Keratinocyte (primary cell): Measurements from ENCODE around the gene NUDT14. TPM values are rescaled to one million over a fixed set of nuclear protein-coding genes. Genes with fewer than 3 reads are reported as not detected.

Experiments used
- DNase-seq: peaks from one replicate; pipeline ENCODE4 v3.0.0-alpha.2; 2011; ENCODE audit warnings: low read depth, missing footprints, low spot score
- FAIRE-seq: peaks from 2 replicates; lab custom pipeline; 2011; peaks lifted over from hg19 to GRCh38; lab: Jason Lieb, UNC
- H2AFZ ChIP-seq: 2 replicates; pipeline ENCODE4 v1.6.0; 2012; ENCODE audit warnings: low read length, control low read depth, inconsistent platforms; ENCODE audit not compliant: control insufficient read depth
- H3K27ac ChIP-seq: 2 replicates; pipeline ENCODE4 v1.5.1; 2011; ENCODE audit warnings: low read length; ENCODE audit not compliant: control insufficient read depth, insufficient read depth
- H3K27me3 ChIP-seq: 3 replicates; pipeline ENCODE4 v1.6.0; 2011; ENCODE audit warnings: low read length; ENCODE audit not compliant: control insufficient read depth, insufficient read depth; ENCODE audit errors: extremely low read depth
- H3K36me3 ChIP-seq, 2 experiments: 2 replicates in 1 of 2; 3 replicates in 1 of 2; pipeline ENCODE4 v1.5.1; 2011; ENCODE audit warnings: low read length in 2 of 2, mild to moderate bottlenecking in 1 of 2; ENCODE audit not compliant: control insufficient read depth in 2 of 2, insufficient read depth in 2 of 2; ENCODE audit errors: extremely low read depth in 1 of 2
- H3K4me1 ChIP-seq: 3 replicates; pipeline ENCODE4 v1.5.1; 2011; ENCODE audit warnings: low read length; ENCODE audit not compliant: control insufficient read depth, insufficient read depth; ENCODE audit errors: extremely low read depth
- H3K4me2 ChIP-seq: 3 replicates; pipeline ENCODE4 v1.6.0; 2011; ENCODE audit warnings: low read depth, low read length; ENCODE audit not compliant: control insufficient read depth, insufficient read depth; ENCODE audit errors: extremely low read depth
- H3K4me3 ChIP-seq, 3 experiments: fragments of 200-600 bp in 1 of 3; sonication (generic) in 1 of 3; 2 replicates in 2 of 3; 3 replicates in 1 of 3; pipeline ENCODE4 v1.5.1; 2011 to 2016; ENCODE audit warnings: low read length in 3 of 3, mild to moderate bottlenecking in 3 of 3, control low read depth in 2 of 3, inconsistent platforms in 1 of 3, low read depth in 1 of 3, mixed read lengths in 1 of 3, mixed run types in 1 of 3, moderate library complexity in 1 of 3; ENCODE audit not compliant: control insufficient read depth in 2 of 3, insufficient read depth in 2 of 3; ENCODE audit errors: extremely low read depth in 1 of 3
- H3K79me2 ChIP-seq: 2 replicates; pipeline ENCODE4 v1.6.0; 2012; ENCODE audit warnings: low read length; ENCODE audit not compliant: control insufficient read depth, insufficient read depth
- H3K9ac ChIP-seq: 3 replicates; pipeline ENCODE4 v1.6.0; 2011; ENCODE audit warnings: low read length; ENCODE audit not compliant: control insufficient read depth, insufficient read depth; ENCODE audit errors: extremely low read depth
- H3K9me1 ChIP-seq: 3 replicates; pipeline ENCODE4 v1.6.0; 2011; ENCODE audit warnings: low read length; ENCODE audit not compliant: control insufficient read depth, insufficient read depth; ENCODE audit errors: extremely low read depth
- H3K9me3 ChIP-seq: 2 replicates; pipeline ENCODE4 v1.5.1; 2012; ENCODE audit warnings: low read depth, low read length; ENCODE audit not compliant: control insufficient read depth
- H4K20me1 ChIP-seq: 3 replicates; pipeline ENCODE4 v1.6.0; 2011; ENCODE audit warnings: low read length; ENCODE audit not compliant: control insufficient read depth, insufficient read depth; ENCODE audit errors: extremely low read depth
- EZH2 ChIP-seq: IDR thresholded peaks from one replicate; pipeline ENCODE4 v1.6.1; 2012; ENCODE audit warnings: inconsistent platforms, mild to moderate bottlenecking, low read length, moderate library complexity
- dilution Hi-C: fragments of 300-500 bp; cut with MboI; formaldehyde crosslinking; loops from one replicate; pipeline ENCODE4 v1.7.0; 2020; ENCODE audit warnings: low sequenced_read_pairs; ENCODE audit not compliant: extremely low pct_ligation_motif_present
- polyA plus RNA-seq, 5 experiments: library from polyadenylated mRNA; depleted of rRNA in 3 of 5; stranded (reverse) in 3 of 5; stranded (forward) in 1 of 5; unstranded in 1 of 5; fragments of >200 nt; gene quantifications; 1 replicate in 1 of 5; 2 replicates in 3 of 5; 3 replicates in 1 of 5; pipeline versions ENCODE4 v1.2.1 to v1.2.3, GENCODE V29; 2011 to 2012; ENCODE audit warnings: missing spikeins in 2 of 5, low read depth in 1 of 5, low replicate concordance in 1 of 5
- TF ChIP-seq, protein P1 (sequence below), 3 experiments: IDR thresholded peaks in 1 of 3; conservative IDR thresholded peaks in 1 of 3; optimal IDR thresholded peaks in 1 of 3; 2 replicates in 2 of 3; 3 replicates in 1 of 3; pipeline versions ENCODE3 to v1.5.1; 2011; ENCODE audit warnings: low read length in 3 of 3, mild to moderate bottlenecking in 3 of 3, moderate library complexity in 2 of 3, control low read depth in 1 of 3, inconsistent platforms in 1 of 3; ENCODE audit not compliant: insufficient read depth in 2 of 3; ENCODE audit errors: extremely low read depth in 1 of 3

The NUDT14 gene
- polyA plus RNA-seq, 1 donor (not counting 4 experiments of a cell fraction or from before 2014, with no cell fraction given): 15.6 TPM

- Histone ChIP-seq H4K20me1 (no peaks in the 10 kb centered on the region), H3K4me1 (no peaks in the 10 kb centered on the region), H3K36me3 (peaks cover 12 to 20% of the 10 kb centered on the region in 2 experiments), H3K4me2 (no peak overlapping the region), H3K27me3 (no peaks in the 10 kb centered on the region), H3K9me1 (no peaks in the 10 kb centered on the region), H2AFZ (no peak overlapping the region), H3K9me3 (no peaks in the 10 kb centered on the region), H3K27ac (no peak overlapping the region), H3K9ac (no peak overlapping the region), H3K4me3 (no peak overlapping the region), H3K79me2 (no peaks in the 10 kb centered on the region)
- dilution Hi-C loops: no loop called here
- no peak for TF ChIP-seq EZH2
- TF ChIP-seq, protein P1, sequence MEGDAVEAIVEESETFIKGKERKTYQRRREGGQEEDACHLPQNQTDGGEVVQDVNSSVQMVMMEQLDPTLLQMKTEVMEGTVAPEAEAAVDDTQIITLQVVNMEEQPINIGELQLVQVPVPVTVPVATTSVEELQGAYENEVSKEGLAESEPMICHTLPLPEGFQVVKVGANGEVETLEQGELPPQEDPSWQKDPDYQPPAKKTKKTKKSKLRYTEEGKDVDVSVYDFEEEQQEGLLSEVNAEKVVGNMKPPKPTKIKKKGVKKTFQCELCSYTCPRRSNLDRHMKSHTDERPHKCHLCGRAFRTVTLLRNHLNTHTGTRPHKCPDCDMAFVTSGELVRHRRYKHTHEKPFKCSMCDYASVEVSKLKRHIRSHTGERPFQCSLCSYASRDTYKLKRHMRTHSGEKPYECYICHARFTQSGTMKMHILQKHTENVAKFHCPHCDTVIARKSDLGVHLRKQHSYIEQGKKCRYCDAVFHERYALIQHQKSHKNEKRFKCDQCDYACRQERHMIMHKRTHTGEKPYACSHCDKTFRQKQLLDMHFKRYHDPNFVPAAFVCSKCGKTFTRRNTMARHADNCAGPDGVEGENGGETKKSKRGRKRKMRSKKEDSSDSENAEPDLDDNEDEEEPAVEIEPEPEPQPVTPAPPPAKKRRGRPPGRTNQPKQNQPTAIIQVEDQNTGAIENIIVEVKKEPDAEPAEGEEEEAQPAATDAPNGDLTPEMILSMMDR (optimal IDR thresholded peaks at IDR 0.05 in 1 of 3, IDR thresholded peaks at IDR 0.05 in 1 of 3, conservative IDR thresholded peaks at IDR 0.05 in 1 of 3; ENCODE audit: extremely low read depth in 1 of 3, insufficient read depth in 2 of 3, low read length in 3 of 3): no peak
- no peak for DNase-seq
- no peak for FAIRE-seq
Observed at GRCh38 chr14:105221598-105222178, 40.6 kb upstream of the NUDT14 start.

DNA sequence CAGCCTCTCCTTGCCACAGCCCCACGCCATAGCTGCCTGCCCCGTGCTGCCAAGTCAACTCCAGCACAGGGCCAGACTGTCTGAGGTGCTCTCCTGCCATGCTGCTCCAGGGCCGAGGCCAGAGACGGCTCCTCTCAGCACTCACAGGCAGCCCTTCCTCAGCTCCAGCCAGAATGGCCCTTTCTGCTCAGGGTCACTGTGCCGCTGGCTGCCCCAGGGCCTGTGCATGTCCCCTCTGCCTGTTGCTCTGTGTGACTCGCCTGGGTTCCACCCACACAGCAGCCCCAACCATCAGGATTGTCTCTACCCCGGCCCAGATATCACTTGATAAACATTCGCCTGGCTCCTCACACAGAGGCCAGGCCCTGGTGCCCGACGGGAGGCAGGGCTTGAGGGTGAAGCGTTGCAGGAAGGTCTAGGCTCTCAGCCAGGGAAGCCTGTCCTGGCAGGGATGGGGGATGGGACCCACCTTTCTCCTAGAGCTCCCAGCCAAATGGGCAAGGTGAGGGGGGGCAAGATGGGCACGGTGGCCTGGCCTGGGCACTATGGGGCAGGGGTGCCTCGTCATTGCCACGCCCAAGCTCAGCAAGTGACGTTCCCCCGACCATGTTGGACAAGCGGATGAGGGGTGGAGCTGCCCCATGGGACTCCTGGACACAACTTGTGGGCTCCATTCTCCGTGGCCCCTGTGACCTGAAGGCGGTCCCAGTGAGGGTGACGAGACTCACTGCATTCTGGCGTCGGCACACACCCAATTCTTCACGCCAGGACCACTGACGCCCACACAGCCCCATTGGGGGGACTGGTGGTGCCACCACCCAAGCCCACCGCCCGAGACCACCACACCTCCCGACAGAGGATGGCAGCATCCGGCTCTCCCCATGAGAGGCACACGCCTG is 39.8 kb upstream of the NUDT14 start:
- Histone ChIP-seq H3K36me3 (peaks cover 9 to 18% of the 10 kb centered on the region in 2 experiments), H3K79me2 (no peaks in the 10 kb centered on the region), H3K27me3 (no peaks in the 10 kb centered on the region), H3K9ac (no peak overlapping the region), H3K4me1 (no peaks in the 10 kb centered on the region), H4K20me1 (no peaks in the 10 kb centered on the region), H3K9me3 (no peaks in the 10 kb centered on the region), H2AFZ (no peak overlapping the region), H3K9me1 (no peaks in the 10 kb centered on the region), H3K4me3 (no peak overlapping the region), H3K27ac (no peak overlapping the region), H3K4me2 (no peak overlapping the region)
- FAIRE-seq (no peak), DNase-seq (no peak)
- TF ChIP-seq, protein P1 (optimal IDR thresholded peaks at IDR 0.05 in 1 of 3, IDR thresholded peaks at IDR 0.05 in 1 of 3, conservative IDR thresholded peaks at IDR 0.05 in 1 of 3; ENCODE audit: extremely low read depth in 1 of 3, insufficient read depth in 2 of 3, low read length in 3 of 3): no peak
- TF ChIP-seq EZH2: no peak
- dilution Hi-C loops: no loop called here
